NCI-H2029 (cell line): ENCODE measurements around the gene TBC1D22B.
"Not testable (repeated sequence)": the region's sequence is repeated elsewhere in the genome, so short reads cannot be mapped to it uniquely, and the experiment has no call there.

ENCODE experiments used
- DNase-seq: peaks from one replicate; lab custom pipeline; 2025; lab: John Stamatoyannopoulos, UW

Gene TBC1D22B

GRCh38 chr6:37321516-37322415 is 64.2 kb downstream of the TBC1D22B start:
- DNase-seq, result no peak

GRCh38 chr6:37323580-37323979 is 66.0 kb downstream of the TBC1D22B start:
- DNase-seq, result no peak

GRCh38 chr6:37324131-37325033 is 66.8 kb downstream of the TBC1D22B start:
- no peak for DNase-seq

- not testable (repeated sequence) for DNase-seq
Measured at GRCh38 chr6:37330345-37330744, 72.8 kb downstream of the TBC1D22B start.

- DNase-seq, result no peak
Measured at GRCh38 chr6:37331047-37331446, 73.5 kb downstream of the TBC1D22B start.

- DNase-seq, result no peak
Measured at GRCh38 chr6:37332894-37333293, 75.3 kb downstream of the TBC1D22B start.

GRCh38 chr6:37334047-37334446 is 76.5 kb downstream of the TBC1D22B start:
- no peak for DNase-seq

GRCh38 chr6:37338317-37338716 is 80.7 kb downstream of the TBC1D22B start:
- DNase-seq, result not testable (repeated sequence)

- no peak for DNase-seq
Measured at GRCh38 chr6:37338745-37339255, 81.2 kb downstream of the TBC1D22B start.

GRCh38 chr6:37339741-37340638 is 82.4 kb downstream of the TBC1D22B start:
- peak; percentile 62 for DNase-seq

- no peak for DNase-seq
Measured at GRCh38 chr6:37340639-37340943, 83.0 kb downstream of the TBC1D22B start.

GRCh38 chr6:37343248-37343647 is 85.7 kb downstream of the TBC1D22B start:
- DNase-seq, result no peak

GRCh38 chr6:37344308-37344707 is 86.7 kb downstream of the TBC1D22B start:
- DNase-seq, result no peak

- DNase-seq, result not testable (repeated sequence)
Measured at GRCh38 chr6:37345804-37346203, 88.2 kb downstream of the TBC1D22B start.

GRCh38 chr6:37347177-37347576 is 89.6 kb downstream of the TBC1D22B start:
- DNase-seq, result no peak

- DNase-seq, result peak; percentile 86
Measured at GRCh38 chr6:37347670-37348111, 90.1 kb downstream of the TBC1D22B start.

- no peak for DNase-seq
Measured at GRCh38 chr6:37351027-37351426, 93.5 kb downstream of the TBC1D22B start.

- no peak for DNase-seq
Measured at GRCh38 chr6:37352384-37352783, 94.8 kb downstream of the TBC1D22B start.

- DNase-seq, result peak; percentile 77
Measured at GRCh38 chr6:37353761-37354525, 96.4 kb downstream of the TBC1D22B start, which contains the start of gene RNF8. Gene RNF8 (plus strand): TSS chr6:37353983. CDS start chr6:37354165, 182 bp downstream.

GRCh38 chr6:37354526-37355384 is 97.2 kb downstream of the TBC1D22B start:
- DNase-seq, result no peak
